ENCODE results near the gene GLG1.
"Not testable (repeated sequence)": the region's sequence is repeated elsewhere in the genome, so short reads cannot be mapped to it uniquely, and the experiment has no call there.

The GLG1 gene

GRCh38 chr16:74409185-74409981 lies 197.5 kb downstream of the GLG1 start:
- DNase-seq (ENCODE audit: low read depth in 2 of 2), result not testable (repeated sequence)

GRCh38 chr16:74407362-74407705 lies 199.6 kb downstream of the GLG1 start:
- DNase-seq (ENCODE audit: low read depth in 2 of 2), result not testable (repeated sequence)

- not testable (repeated sequence) for DNase-seq (ENCODE audit: low read depth in 2 of 2)
Measured at GRCh38 chr16:74406600-74407361, 200.1 kb downstream of the GLG1 start.

- DNase-seq (ENCODE audit: low read depth in 2 of 2), result not testable (repeated sequence)
Measured at GRCh38 chr16:74404148-74404933, 202.6 kb downstream of the GLG1 start.

GRCh38 chr16:74400238-74400637 lies 206.7 kb downstream of the GLG1 start:
- not testable (repeated sequence) for DNase-seq (ENCODE audit: low read depth in 2 of 2)

- not testable (repeated sequence) for DNase-seq (ENCODE audit: low read depth in 2 of 2)
Measured at GRCh38 chr16:74398212-74398895, 208.6 kb downstream of the GLG1 start.
